Neural progenitor cell (in vitro differentiated cells): ENCODE results near the gene ANK3. TPM values are rescaled to one million over a fixed set of nuclear protein-coding genes. Genes with fewer than 3 reads are reported as not detected.
A peak's percentile ranks its signal among the peaks of the same experiment; 100 is the strongest.

Source experiments
- DNase-seq: peaks from one replicate; pipeline ENCODE4 v3.0.0-alpha.2; 2016; ENCODE audit warnings: low spot score
- H2AFZ ChIP-seq: fragments of 200-600 bp; sonication (generic); replicated peaks from 2 replicates; pipeline ENCODE4 v1.6.1; 2016; ENCODE audit warnings: antibody characterized with exemption
- H3F3A ChIP-seq: fragments of 200-600 bp; sonication (generic); 2 replicates; pipeline ENCODE4 v1.6.1; 2016; ENCODE audit warnings: antibody characterized with exemption, low read depth
- H3K27ac ChIP-seq: fragments of 200-600 bp; sonication (generic); 2 replicates; pipeline ENCODE4 v1.5.1; 2016; ENCODE audit warnings: mild to moderate bottlenecking
- H3K27me3 ChIP-seq: fragments of 200-600 bp; sonication (generic); 2 replicates; pipeline ENCODE4 v1.6.1; 2016; ENCODE audit warnings: mild to moderate bottlenecking, moderate library complexity
- H3K36me3 ChIP-seq: fragments of 200-600 bp; sonication (generic); 2 replicates; pipeline ENCODE4 v1.5.1; 2016
- H3K4me1 ChIP-seq: fragments of 200-600 bp; sonication (generic); 2 replicates; pipeline ENCODE4 v1.6.1; 2016; ENCODE audit warnings: mixed run types
- H3K4me2 ChIP-seq: fragments of 200-600 bp; sonication (generic); 2 replicates; pipeline ENCODE4 v1.6.1; 2016
- H3K4me3 ChIP-seq: fragments of 200-600 bp; sonication (generic); 2 replicates; pipeline ENCODE4 v1.5.1; 2016
- H3K79me2 ChIP-seq: fragments of 200-600 bp; sonication (generic); 2 replicates; pipeline ENCODE4 v1.6.1; 2016; ENCODE audit warnings: low read depth
- H3K9ac ChIP-seq: fragments of 200-600 bp; sonication (generic); 2 replicates; pipeline ENCODE4 v1.6.1; 2016
- H3K9me3 ChIP-seq: fragments of 200-600 bp; sonication (generic); 2 replicates; pipeline ENCODE4 v1.5.1; 2016; ENCODE audit warnings: low read depth
- H4K20me1 ChIP-seq: fragments of 200-600 bp; sonication (generic); 2 replicates; pipeline ENCODE4 v1.6.1; 2016; ENCODE audit warnings: low read depth
- H3K27ac Mint-ChIP-seq: 3 replicates; pipeline ENCODE4 v1.8.0; 2021; ENCODE audit warnings: mixed read lengths
- H3K27me3 Mint-ChIP-seq: 2 replicates; pipeline ENCODE4 v1.8.0; 2022; ENCODE audit warnings: low read depth, mild to moderate bottlenecking, inconsistent platforms, moderate library complexity, mixed read lengths; ENCODE audit not compliant: insufficient read depth
- H3K36me3 Mint-ChIP-seq: 3 replicates; pipeline ENCODE4 v1.8.0; 2021; ENCODE audit warnings: mixed read lengths
- H3K4me1 Mint-ChIP-seq: 3 replicates; pipeline ENCODE4 v1.8.0; 2021; ENCODE audit warnings: mixed read lengths
- H3K4me3 Mint-ChIP-seq: 3 replicates; pipeline ENCODE4 v1.8.0; 2021; ENCODE audit warnings: mild to moderate bottlenecking, moderate library complexity, mixed read lengths
- H3K9me3 Mint-ChIP-seq: 3 replicates; pipeline ENCODE4 v1.8.0; 2020; ENCODE audit warnings: mixed read lengths
- CTCF ChIP-seq: fragments of 200-600 bp; sonication (generic); IDR thresholded peaks from 2 replicates; pipeline ENCODE4 v1.5.1; 2017; ENCODE audit warnings: antibody characterized with exemption, mild to moderate bottlenecking
- EZH2 ChIP-seq: fragments of 200-600 bp; sonication (generic); IDR thresholded peaks from 2 replicates; pipeline ENCODE4 v1.6.1; 2017; ENCODE audit warnings: antibody characterized with exemption, mild to moderate bottlenecking, moderate library complexity
- EZH2phosphoT487 ChIP-seq: fragments of 200-600 bp; sonication (generic); IDR thresholded peaks from 2 replicates; pipeline ENCODE4 v1.6.1; 2017; ENCODE audit warnings: antibody characterized with exemption
- total RNA-seq: library from RNA; depleted of rRNA; stranded (reverse); fragments of >200 nt; gene quantifications from 2 replicates; pipeline ENCODE4 v1.2.3, GENCODE V29; 2015; ENCODE audit warnings: low replicate concordance

The ANK3 gene
- total RNA-seq, 1 donor from 2014 or later, result 54.1 TPM

GRCh38 chr10:59991661-59992060 lies 398.0 kb downstream of the ANK3 start:
- no peaks in the 10 kb centered on the region for H3K79me2 ChIP-seq
- Mint-ChIP-seq H3K27ac (peak overlapping the region; percentile 55), H3K4me3 (no peak overlapping the region), H3K4me1 (peaks cover 7% of the 10 kb centered on the region), H3K27me3 (no peaks in the 10 kb centered on the region), H3K9me3 (peaks cover 9% of the 10 kb centered on the region), H3K36me3 (no peaks in the 10 kb centered on the region)
- no peaks in the 10 kb centered on the region for H3K4me1 ChIP-seq
- H3K36me3 ChIP-seq, result no peaks in the 10 kb centered on the region
- H3F3A ChIP-seq, result no peaks in the 10 kb centered on the region
- no peak for TF ChIP-seq EZH2
- no peak for TF ChIP-seq EZH2phosphoT487
- no peak for TF ChIP-seq CTCF
- no peak overlapping the region for H3K27ac ChIP-seq
- H3K9me3 ChIP-seq, result no peaks in the 10 kb centered on the region
- no peak overlapping the region for H3K4me2 ChIP-seq
- no peaks in the 10 kb centered on the region for H4K20me1 ChIP-seq
- peak; percentile 42 for DNase-seq
- no peaks in the 10 kb centered on the region for H3K27me3 ChIP-seq
- no peak overlapping the region for H3K9ac ChIP-seq
- no peak overlapping the region for H2AFZ ChIP-seq
- H3K4me3 ChIP-seq, result no peak overlapping the region

GRCh38 chr10:59991117-59991516 lies 398.6 kb downstream of the ANK3 start:
- Histone ChIP-seq H3K27me3 (no peaks in the 10 kb centered on the region), H2AFZ (no peak overlapping the region), H3K4me2 (no peak overlapping the region), H3K4me3 (no peak overlapping the region), H3F3A (no peaks in the 10 kb centered on the region), H3K4me1 (no peaks in the 10 kb centered on the region), H3K27ac (no peak overlapping the region), H3K9me3 (no peaks in the 10 kb centered on the region), H4K20me1 (no peaks in the 10 kb centered on the region), H3K79me2 (no peaks in the 10 kb centered on the region), H3K9ac (no peak overlapping the region), H3K36me3 (no peaks in the 10 kb centered on the region)
- no peak for TF ChIP-seq CTCF
- no peak for TF ChIP-seq EZH2phosphoT487
- TF ChIP-seq EZH2, result no peak
- peaks cover 8% of the 10 kb centered on the region for H3K9me3 Mint-ChIP-seq
- H3K27ac Mint-ChIP-seq, result no peak overlapping the region
- no peak for DNase-seq
- H3K4me1 Mint-ChIP-seq, result peaks cover 7% of the 10 kb centered on the region
- no peaks in the 10 kb centered on the region for H3K27me3 Mint-ChIP-seq
- H3K4me3 Mint-ChIP-seq, result no peak overlapping the region
- no peaks in the 10 kb centered on the region for H3K36me3 Mint-ChIP-seq

- no peak overlapping the region for H3K27ac Mint-ChIP-seq
- Histone ChIP-seq H3K4me2 (no peak overlapping the region), H3F3A (no peaks in the 10 kb centered on the region), H3K4me1 (no peaks in the 10 kb centered on the region), H3K27ac (no peak overlapping the region), H3K27me3 (no peaks in the 10 kb centered on the region), H3K9me3 (no peaks in the 10 kb centered on the region), H3K4me3 (no peak overlapping the region), H3K36me3 (no peaks in the 10 kb centered on the region), H3K9ac (no peak overlapping the region), H3K79me2 (no peaks in the 10 kb centered on the region), H4K20me1 (no peaks in the 10 kb centered on the region), H2AFZ (no peak overlapping the region)
- H3K36me3 Mint-ChIP-seq, result no peaks in the 10 kb centered on the region
- H3K9me3 Mint-ChIP-seq, result peaks cover 8% of the 10 kb centered on the region
- H3K27me3 Mint-ChIP-seq, result no peaks in the 10 kb centered on the region
- no peak for DNase-seq
- no peak for TF ChIP-seq EZH2phosphoT487
- no peak for TF ChIP-seq CTCF
- no peak for TF ChIP-seq EZH2
- no peak overlapping the region for H3K4me3 Mint-ChIP-seq
- peaks cover 3% of the 10 kb centered on the region for H3K4me1 Mint-ChIP-seq
Observed at GRCh38 chr10:59985639-59986038, 404.0 kb downstream of the ANK3 start.

- Histone ChIP-seq H3F3A (no peaks in the 10 kb centered on the region), H3K27ac (no peak overlapping the region), H4K20me1 (no peaks in the 10 kb centered on the region), H3K36me3 (no peaks in the 10 kb centered on the region), H3K4me1 (no peaks in the 10 kb centered on the region), H3K4me3 (no peak overlapping the region), H3K27me3 (no peaks in the 10 kb centered on the region), H2AFZ (no peak overlapping the region), H3K9ac (no peak overlapping the region), H3K4me2 (no peak overlapping the region), H3K9me3 (no peaks in the 10 kb centered on the region), H3K79me2 (no peaks in the 10 kb centered on the region)
- H3K4me3 Mint-ChIP-seq, result no peak overlapping the region
- H3K36me3 Mint-ChIP-seq, result no peaks in the 10 kb centered on the region
- DNase-seq, result no peak
- H3K27ac Mint-ChIP-seq, result no peak overlapping the region
- peaks cover 3% of the 10 kb centered on the region for H3K4me1 Mint-ChIP-seq
- peaks cover 9% of the 10 kb centered on the region for H3K9me3 Mint-ChIP-seq
- TF ChIP-seq CTCF, result no peak
- no peak for TF ChIP-seq EZH2
- no peak for TF ChIP-seq EZH2phosphoT487
- no peaks in the 10 kb centered on the region for H3K27me3 Mint-ChIP-seq
Observed at GRCh38 chr10:59984415-59984814, 405.3 kb downstream of the ANK3 start.
